K562 (cell line): ENCODE results near the gene MED13L. TPM values are rescaled to one million over a fixed set of nuclear protein-coding genes. Genes with fewer than 3 reads are reported as not detected.

Experiments used
- BRD9 ChIP-seq: fragments of 450-650 bp; IDR thresholded peaks from 2 replicates; pipeline ENCODE4 v1.6.1; 2018; ENCODE audit warnings: low read depth; ENCODE audit not compliant: partially characterized antibody
- CBFB ChIP-seq: sonication (generic); formaldehyde crosslinking; IDR thresholded peaks from 2 replicates; pipeline ENCODE4 v1.4.0; 2020; ENCODE audit warnings: mild to moderate bottlenecking, missing genetic modification reagents
- CTCFL ChIP-seq: IDR thresholded peaks from 2 replicates; pipeline ENCODE4 v1.6.1; 2011; ENCODE audit warnings: borderline replicate concordance, low read depth, mild to moderate bottlenecking, moderate library complexity, low read length; ENCODE audit not compliant: insufficient read depth, poor library complexity, severe bottlenecking
- GATAD2B ChIP-seq: fragments of 450-650 bp; IDR thresholded peaks from 2 replicates; pipeline ENCODE4 v1.6.1; 2017; ENCODE audit warnings: mild to moderate bottlenecking, borderline replicate concordance
- NFIC ChIP-seq: fragments of 450-650 bp; IDR thresholded peaks from 2 replicates; pipeline ENCODE4 v1.6.1; 2017; ENCODE audit warnings: mild to moderate bottlenecking, inconsistent platforms
- NUFIP1 ChIP-seq: fragments of 450-650 bp; IDR thresholded peaks from 2 replicates; pipeline ENCODE4 v1.6.1; 2018; ENCODE audit not compliant: partially characterized antibody
- POLR2AphosphoS2 ChIP-seq: IDR thresholded peaks from 2 replicates; pipeline ENCODE4 v1.6.1; 2012; ENCODE audit warnings: low read length, improper control_type of control experiment
- TFAP4 ChIP-seq: sonication (generic); formaldehyde crosslinking; IDR thresholded peaks from 2 replicates; pipeline ENCODE4 v1.8.0; 2022; ENCODE audit warnings: missing genetic modification reagents, mild to moderate bottlenecking, moderate library complexity, borderline replicate concordance
- ZNF23 ChIP-seq: fragments of 250-450 bp; sonication (Bioruptor Pico); IDR thresholded peaks from 2 replicates; pipeline ENCODE4 v1.4.0; 2020; ENCODE audit warnings: mild to moderate bottlenecking
- ZNF347 ChIP-seq: fragments of 450-650 bp; formaldehyde crosslinking; IDR thresholded peaks from 2 replicates; pipeline ENCODE4 v1.4.0; 2020; ENCODE audit warnings: low read depth, mild to moderate bottlenecking, moderate library complexity
- ZNF707 ChIP-seq: fragments of 250-450 bp; sonication (Bioruptor Pico); conservative IDR thresholded peaks from 2 replicates; pipeline ENCODE4 v1.8.0; 2022; ENCODE audit warnings: inconsistent platforms, mild to moderate bottlenecking, moderate library complexity
- polyA plus RNA-seq, 8 experiments: library from polyadenylated mRNA; depleted of rRNA in 4 of 8; stranded (reverse) in 5 of 8; unstranded in 3 of 8; fragments of >200 nt; fragmentation: Nextera tagmentation in 2 of 8; fragmentation: Illumina TruSeq in 1 of 8; extraction: Ambion mirVana in 2 of 8; extraction: Trizol in 1 of 8; gene quantifications; 2 replicates each; pipeline versions ENCODE4 v1.2.1 to v1.2.3, GENCODE V29; 2011 to 2014; ENCODE audit warnings: inconsistent platforms in 1 of 8, missing spikeins in 1 of 8
- total RNA-seq, 7 experiments: library from RNA; depleted of rRNA in 6 of 7; stranded (reverse); fragments of >200 nt in 6 of 7; fragmentation: Illumina TruSeq in 2 of 7; extraction: Trizol in 2 of 7; gene quantifications; 2 replicates each; pipeline versions ENCODE4 v1.2.1 to v1.2.3, GENCODE V29; 2011 to 2021; ENCODE audit warnings: low replicate concordance in 1 of 7
- TF ChIP-seq, protein P1 (sequence below), 2 experiments: fragments of 450-650 bp in 1 of 2; sonication (generic) in 1 of 2; formaldehyde crosslinking in 1 of 2; IDR thresholded peaks; 2 replicates each; pipeline versions ENCODE4 v1.7.1 to v1.9.0; 2016 to 2022; ENCODE audit warnings: inconsistent platforms in 1 of 2, mild to moderate bottlenecking in 1 of 2, missing genetic modification reagents in 1 of 2
- TF ChIP-seq, protein P2 (sequence below): fragments of 450-650 bp; conservative IDR thresholded peaks from 2 replicates; pipeline ENCODE4 v1.6.1; 2016; ENCODE audit warnings: missing genetic modification characterization, low read depth, mild to moderate bottlenecking, missing compliant biosample characterization, moderate library complexity

MED13L gene
- total and polyA plus RNA-seq, 9 of the 15 experiments (the other 6 are each of a cell fraction or from before 2014, with no cell fraction given) = 13.4 to 90.3 (median 36.9) TPM

GRCh38 chr12:116282371-116283286 is 5.1 kb upstream of the MED13L start (continued):
- TF ChIP-seq, protein P1, sequence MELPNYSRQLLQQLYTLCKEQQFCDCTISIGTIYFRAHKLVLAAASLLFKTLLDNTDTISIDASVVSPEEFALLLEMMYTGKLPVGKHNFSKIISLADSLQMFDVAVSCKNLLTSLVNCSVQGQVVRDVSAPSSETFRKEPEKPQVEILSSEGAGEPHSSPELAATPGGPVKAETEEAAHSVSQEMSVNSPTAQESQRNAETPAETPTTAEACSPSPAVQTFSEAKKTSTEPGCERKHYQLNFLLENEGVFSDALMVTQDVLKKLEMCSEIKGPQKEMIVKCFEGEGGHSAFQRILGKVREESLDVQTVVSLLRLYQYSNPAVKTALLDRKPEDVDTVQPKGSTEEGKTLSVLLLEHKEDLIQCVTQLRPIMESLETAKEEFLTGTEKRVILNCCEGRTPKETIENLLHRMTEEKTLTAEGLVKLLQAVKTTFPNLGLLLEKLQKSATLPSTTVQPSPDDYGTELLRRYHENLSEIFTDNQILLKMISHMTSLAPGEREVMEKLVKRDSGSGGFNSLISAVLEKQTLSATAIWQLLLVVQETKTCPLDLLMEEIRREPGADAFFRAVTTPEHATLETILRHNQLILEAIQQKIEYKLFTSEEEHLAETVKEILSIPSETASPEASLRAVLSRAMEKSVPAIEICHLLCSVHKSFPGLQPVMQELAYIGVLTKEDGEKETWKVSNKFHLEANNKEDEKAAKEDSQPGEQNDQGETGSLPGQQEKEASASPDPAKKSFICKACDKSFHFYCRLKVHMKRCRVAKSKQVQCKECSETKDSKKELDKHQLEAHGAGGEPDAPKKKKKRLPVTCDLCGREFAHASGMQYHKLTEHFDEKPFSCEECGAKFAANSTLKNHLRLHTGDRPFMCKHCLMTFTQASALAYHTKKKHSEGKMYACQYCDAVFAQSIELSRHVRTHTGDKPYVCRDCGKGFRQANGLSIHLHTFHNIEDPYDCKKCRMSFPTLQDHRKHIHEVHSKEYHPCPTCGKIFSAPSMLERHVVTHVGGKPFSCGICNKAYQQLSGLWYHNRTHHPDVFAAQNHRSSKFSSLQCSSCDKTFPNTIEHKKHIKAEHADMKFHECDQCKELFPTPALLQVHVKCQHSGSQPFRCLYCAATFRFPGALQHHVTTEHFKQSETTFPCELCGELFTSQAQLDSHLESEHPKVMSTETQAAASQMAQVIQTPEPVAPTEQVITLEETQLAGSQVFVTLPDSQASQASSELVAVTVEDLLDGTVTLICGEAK (IDR thresholded peaks at IDR 0.05) = peak; percentile 46
- TF ChIP-seq, protein P1 (CRISPR knock-in tag; IDR thresholded peaks at IDR 0.05) = no peak
- TF ChIP-seq TFAP4 (no peak), NFIC (no peak), ZNF347 (CRISPR knock-in tag) (no peak), BRD9 (no peak), POLR2AphosphoS2 (no peak), ZNF23 (CRISPR knock-in tag) (no peak), CTCFL (no peak), CBFB (CRISPR knock-in tag) (no peak), NUFIP1 (no peak), GATAD2B (no peak), ZNF707 (no peak)
- TF ChIP-seq, protein P2, sequence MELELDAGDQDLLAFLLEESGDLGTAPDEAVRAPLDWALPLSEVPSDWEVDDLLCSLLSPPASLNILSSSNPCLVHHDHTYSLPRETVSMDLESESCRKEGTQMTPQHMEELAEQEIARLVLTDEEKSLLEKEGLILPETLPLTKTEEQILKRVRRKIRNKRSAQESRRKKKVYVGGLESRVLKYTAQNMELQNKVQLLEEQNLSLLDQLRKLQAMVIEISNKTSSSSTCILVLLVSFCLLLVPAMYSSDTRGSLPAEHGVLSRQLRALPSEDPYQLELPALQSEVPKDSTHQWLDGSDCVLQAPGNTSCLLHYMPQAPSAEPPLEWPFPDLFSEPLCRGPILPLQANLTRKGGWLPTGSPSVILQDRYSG (tag) = peak; percentile 59; the same call in 1 of the 2 replicates
